ENCODE results near the gene PBXIP1.

GRCh38 chr1:154944401-154945159, 11.3 kb downstream of the PBXIP1 start:
- TF ChIP-seq, protein P1, sequence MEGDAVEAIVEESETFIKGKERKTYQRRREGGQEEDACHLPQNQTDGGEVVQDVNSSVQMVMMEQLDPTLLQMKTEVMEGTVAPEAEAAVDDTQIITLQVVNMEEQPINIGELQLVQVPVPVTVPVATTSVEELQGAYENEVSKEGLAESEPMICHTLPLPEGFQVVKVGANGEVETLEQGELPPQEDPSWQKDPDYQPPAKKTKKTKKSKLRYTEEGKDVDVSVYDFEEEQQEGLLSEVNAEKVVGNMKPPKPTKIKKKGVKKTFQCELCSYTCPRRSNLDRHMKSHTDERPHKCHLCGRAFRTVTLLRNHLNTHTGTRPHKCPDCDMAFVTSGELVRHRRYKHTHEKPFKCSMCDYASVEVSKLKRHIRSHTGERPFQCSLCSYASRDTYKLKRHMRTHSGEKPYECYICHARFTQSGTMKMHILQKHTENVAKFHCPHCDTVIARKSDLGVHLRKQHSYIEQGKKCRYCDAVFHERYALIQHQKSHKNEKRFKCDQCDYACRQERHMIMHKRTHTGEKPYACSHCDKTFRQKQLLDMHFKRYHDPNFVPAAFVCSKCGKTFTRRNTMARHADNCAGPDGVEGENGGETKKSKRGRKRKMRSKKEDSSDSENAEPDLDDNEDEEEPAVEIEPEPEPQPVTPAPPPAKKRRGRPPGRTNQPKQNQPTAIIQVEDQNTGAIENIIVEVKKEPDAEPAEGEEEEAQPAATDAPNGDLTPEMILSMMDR (IDR thresholded peaks at IDR 0.05) = no peak
- TF ChIP-seq POLR2A (IDR thresholded peaks at IDR 0.05) = peak in 1 of 2 donors; percentile 48
